ENCODE measurements around the gene GPR156.
"Not testable (repeated sequence)": the region's sequence is repeated elsewhere in the genome, so short reads cannot be mapped to it uniquely, and the experiment has no call there.

Gene GPR156

DNA sequence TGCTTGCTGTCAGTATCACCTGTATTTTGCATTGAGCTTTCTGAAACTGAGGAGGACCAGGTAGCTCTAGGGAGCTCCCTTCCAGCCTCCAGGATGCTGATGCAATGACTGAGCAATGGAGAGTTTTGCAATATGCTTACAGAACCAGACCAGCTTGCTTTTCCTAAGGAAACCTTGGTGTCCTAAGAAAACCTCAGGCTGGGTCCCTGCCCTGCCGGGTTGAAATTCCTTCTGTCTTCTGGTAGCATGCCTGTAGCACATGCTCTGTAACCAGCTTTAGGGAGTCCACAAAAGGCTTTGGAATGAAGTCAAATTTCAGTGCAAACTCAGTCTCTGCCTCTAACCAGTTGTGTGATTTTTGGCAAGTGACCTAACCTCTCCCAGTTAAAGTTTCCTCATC is 125.0 kb downstream of the GPR156 start:
- no peak for DNase-seq (ENCODE audit: low read depth)

DNA sequence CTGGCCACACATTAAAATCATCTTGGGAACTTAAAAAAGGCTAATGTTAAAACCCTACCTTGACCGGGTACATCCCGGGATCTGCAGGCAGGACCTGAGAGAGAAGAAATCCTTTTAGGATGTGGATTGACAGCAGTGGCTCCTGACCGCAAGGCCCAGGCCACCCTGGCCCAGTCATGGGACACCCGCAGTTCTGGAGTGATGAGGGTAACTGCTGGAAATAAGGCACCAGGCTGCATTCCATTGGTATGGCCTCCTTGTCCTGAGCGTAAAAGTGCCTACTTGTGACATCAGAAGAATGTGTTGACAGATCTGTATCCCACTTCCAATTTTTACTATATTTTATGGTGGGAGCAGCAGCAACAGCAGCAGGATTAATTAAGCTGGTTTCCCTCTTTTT is 127.3 kb downstream of the GPR156 start:
- DNase-seq (ENCODE audit: low read depth): no peak

DNA sequence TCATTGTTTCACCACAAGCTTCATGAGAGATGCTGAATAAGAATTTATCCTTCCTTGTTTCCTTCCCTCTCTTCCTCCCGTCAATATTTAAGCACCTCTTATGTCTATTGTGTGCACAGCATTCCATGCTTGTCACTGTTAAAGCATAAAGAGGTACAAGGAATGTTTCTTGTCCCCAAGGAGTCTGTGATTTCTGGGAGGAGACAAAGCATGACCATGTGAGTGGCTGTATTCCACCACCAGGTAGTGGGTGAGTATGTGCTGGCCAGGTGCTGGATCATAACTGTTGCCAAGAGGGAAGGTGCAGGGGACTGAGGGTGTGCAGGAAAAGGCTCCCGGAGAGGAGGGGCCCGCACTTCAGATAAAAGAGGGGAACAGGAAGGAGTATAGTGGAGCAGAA is 127.9 kb downstream of the GPR156 start:
- DNase-seq (ENCODE audit: low read depth): no peak

DNA sequence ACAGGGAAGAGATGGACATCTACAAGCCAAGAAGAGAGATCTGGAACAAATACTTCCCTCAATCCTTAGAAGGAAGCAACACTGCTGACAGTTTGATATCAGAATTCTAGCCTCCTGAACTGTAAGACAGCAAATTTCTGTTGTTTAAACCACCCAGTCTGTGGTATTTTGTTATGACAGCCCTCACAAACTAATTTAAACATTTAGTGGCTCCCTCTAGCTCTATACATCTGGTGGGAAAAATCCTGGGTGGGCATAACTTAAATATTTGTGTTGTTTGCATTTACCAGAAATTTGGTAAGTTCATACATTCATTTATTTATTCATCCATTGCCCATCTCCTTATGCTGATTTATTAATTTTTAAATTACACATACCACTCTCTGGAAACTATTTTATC is 128.3 kb downstream of the GPR156 start:
- no peak for DNase-seq (ENCODE audit: low read depth)

DNA sequence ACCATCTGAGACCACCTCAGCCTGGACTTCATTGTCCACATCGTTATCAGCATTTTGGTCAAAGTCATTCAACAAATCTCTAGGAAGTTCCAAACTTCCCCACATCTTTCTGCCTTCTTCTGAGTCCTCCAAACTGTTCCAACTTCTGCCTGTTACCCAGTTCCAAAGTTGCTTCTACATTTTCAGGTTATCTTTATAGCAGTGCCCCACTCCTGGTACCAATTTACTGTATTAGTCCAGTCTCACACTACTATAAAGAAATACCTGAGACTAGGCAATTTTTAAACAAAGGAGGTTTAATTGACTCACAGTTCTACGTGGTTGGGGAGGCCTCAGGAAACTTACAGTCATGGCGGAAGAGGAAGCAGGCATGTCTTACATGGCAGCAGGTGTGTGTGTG is 129.3 kb downstream of the GPR156 start:
- not testable (repeated sequence) for DNase-seq (ENCODE audit: low read depth)

DNA sequence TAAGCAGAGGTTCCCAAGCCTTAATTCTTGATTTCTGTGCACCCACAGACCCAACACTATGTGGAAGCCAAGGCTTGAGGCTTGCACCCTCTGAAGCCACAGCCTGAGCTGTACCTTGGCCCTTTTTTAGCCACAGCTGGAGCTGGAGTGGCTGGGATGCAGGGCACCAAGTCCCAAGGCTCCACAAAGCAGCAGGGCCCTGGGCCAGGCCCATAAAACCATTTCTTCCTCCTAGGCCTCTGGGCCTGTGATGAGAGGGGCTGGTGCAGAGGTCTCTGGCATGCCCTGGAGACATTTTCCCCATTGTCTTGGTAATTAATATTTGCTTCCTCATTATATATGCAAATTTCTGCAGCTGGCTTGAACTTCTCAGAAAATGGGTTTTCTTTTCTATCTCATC is 129.9 kb downstream of the GPR156 start:
- no peak for DNase-seq (ENCODE audit: low read depth)

DNA sequence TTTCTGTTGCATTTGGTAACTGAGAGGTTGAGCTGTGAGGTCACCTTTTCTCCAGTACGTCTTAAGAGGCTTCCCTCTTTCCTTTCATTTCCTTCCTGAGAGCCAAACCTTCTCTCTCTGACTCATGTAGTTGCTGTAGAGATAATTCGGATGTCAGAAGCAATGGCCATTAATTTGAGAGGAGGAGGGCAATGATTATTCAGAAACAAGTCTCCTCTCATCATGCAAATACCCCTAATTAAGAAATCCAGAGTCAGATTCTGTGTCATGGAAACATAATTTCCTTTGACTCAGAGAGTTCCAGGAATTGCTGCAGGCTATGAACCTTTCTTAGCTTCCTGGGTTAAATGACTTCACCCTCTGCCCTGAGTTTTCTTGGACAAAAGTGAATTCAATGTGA is 131.7 kb downstream of the GPR156 start:
- DNase-seq (ENCODE audit: low read depth): no peak

DNA sequence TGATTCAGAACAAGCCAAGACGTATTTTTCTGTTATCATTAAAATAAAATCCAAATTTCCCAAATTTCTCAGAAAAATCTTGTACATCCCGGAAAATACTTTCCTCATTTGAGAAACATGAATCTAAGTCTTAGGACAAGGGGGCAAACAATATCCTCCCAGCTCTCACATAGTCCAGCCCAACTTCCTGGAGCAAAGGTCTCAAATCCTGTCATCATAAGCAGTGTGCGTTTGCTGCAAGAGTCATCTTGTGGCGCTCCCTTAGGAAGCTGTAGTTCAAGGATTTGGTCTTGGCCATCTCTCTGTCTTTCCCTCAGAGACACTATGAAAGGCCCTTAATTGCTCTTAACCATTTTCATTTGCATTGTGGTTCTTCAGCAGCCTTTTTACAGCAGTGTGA is 133.2 kb downstream of the GPR156 start:
- no peak for DNase-seq (ENCODE audit: low read depth)

DNA sequence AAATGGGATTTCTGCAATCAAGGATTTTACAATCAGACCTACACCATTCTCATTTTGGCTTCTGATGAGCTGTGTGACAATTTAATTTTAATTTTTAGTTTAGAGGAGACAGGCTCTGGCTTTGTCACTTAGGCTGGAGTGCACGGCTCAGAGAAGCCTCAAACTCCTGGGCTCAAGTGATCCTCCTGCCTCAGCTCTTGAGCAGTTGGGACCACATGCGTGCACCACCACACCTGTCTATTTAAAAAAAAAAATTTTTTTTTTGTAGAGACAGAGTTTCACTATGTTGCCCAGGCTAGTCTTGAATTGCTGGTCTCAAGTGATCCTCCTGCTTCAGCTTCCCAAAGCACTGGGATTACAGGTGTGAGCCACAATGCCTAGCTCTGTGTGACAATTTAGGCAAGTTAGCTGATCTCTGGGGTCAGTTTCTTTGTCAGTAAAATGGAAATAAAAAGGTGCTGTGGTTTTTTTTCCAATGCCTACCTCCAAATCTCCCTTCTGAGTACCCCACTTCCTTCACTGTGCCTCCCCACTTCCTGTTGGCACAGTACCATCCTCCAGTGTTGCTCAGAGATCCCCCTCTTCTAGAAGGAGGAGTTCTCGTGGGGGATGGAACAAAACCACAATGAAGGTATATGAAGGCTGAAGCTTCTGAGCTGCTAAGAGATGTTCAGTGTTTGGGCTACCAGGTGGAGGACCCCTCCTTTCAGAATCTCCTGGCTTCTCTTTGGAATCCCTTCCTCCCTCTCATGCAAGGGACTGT is 136.7 kb downstream of the GPR156 start:
- DNase-seq (ENCODE audit: low read depth): no peak

DNA sequence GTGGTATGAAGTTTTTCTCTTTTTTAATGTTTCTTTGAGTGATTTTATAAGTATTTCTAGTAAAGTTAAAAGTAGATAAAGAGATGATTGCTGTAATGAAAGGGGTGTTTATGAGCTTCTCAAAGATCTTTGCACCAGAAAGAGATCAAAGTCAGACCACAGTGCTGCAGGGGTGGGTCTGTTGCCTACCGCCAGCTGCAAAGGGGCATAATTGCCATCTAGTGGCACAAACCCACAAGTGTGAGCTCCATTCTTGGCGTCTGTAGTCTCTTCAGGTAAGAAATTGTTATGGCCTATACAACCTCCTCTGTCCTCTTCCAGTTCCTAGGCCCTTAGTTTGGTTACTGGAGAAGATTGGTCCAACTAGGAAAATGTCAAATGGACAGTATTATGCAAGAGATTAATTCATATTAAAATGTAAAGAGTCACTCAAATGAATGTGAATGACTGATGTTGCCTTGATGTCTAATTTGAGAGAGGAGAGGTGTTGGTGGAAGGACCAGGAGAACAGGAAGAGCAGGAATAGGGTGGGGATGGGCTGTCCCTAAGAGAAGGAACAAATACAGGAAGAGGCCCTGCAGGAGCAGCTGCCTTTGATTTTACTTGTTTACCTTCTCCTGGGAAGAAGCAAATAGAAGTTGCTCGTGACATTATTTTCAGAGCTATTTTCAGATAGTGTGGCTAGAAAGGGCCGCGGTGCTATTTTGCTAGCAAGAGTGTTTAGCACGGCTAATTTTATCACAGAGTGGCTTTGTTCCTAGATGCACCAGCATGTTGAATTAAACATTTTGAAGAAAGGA is 137.8 kb downstream of the GPR156 start:
- DNase-seq (ENCODE audit: low read depth): no peak

DNA sequence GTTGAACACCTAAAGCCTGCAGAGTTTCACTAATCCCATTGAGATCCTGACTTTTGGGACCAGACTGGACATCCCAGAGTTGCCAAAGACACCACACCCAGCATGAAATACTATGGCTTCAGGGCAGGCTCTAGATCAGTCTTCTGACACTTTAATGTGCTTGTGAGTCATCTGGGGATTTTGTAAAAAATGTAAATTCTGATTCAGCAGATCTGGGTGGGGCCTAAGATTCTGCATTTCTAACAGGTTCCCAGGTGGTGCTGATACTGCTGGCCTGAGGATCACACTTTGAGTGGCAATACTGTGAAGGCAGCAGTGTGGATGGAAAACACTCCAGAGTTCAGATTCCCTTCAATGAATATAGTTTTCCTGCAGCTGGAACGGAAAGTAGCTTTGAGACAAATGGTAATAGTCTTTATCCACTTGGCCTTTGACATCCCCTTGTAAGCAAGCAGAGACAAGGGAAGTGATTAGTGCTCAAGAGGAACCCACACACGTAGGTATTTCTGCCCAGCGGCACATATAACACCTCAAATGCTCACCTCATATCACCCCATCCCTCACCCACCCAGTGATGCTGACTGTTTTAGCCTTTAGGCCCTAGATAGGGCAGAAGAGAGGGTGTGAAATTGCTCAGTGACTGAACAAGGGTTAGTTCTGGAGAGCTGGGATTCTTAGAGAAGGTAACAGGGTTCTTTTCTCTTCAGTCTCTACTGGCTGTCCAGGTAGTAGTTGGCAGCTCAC is 139.3 kb downstream of the GPR156 start:
- DNase-seq (ENCODE audit: low read depth): peak; percentile 17

DNA sequence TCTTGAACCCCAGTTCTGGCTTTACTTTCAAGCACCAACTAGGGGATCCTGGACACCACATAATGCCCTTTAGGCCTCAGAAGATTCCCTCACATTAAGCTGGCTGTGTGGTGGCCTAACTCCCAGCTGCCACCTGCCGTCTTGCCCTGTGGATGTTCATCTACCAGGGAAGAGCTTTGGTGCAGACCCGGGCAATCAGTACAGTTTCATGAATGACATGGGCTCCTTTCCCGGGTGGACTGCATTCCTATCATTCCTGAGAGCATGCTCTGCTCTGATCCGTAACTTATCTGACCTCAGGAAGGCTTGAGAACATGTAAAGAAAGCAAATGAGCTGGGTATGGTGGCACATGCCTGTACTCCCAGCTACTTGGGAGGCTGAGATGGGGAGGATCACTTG is 140.8 kb downstream of the GPR156 start:
- DNase-seq (ENCODE audit: low read depth): no peak

DNA sequence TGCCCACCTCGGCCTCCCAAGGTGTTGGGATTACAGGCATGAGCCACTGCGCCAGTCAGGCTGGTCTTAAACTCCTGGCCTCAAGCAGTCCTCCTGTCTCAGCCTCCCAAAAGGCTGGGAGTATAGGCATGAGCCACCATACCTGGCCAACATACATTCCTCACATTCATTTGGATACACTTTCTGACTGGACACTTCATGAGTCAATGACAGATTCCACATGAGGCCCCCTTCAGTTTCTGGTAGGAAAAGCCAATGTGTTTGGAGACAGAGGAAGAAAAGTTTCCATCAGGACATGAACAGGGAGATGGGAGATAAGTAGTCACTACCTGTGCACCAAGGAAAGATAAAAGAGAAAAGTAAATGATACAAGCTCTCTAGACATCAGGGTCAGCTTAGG is 141.3 kb downstream of the GPR156 start:
- no peak for DNase-seq (ENCODE audit: low read depth)

DNA sequence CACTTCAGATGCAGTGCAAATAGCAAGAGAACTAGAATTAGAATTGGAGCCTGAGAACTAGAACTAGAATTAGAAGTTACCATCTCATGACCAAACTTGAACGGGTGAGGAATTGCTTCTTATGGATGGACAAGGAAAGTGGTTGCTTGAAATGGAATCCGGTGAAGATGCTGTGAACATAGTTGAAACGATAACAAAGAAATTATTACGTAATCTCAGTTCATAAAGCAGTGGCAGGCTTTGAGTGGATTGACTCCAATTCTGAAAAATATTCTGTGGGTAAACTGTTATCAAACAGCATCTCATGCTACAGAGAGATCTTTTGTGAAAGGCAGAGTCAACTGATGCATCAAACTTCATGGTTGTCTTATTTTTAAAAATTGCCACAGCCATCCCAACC is 142.8 kb downstream of the GPR156 start:
- no peak for DNase-seq (ENCODE audit: low read depth)

DNA sequence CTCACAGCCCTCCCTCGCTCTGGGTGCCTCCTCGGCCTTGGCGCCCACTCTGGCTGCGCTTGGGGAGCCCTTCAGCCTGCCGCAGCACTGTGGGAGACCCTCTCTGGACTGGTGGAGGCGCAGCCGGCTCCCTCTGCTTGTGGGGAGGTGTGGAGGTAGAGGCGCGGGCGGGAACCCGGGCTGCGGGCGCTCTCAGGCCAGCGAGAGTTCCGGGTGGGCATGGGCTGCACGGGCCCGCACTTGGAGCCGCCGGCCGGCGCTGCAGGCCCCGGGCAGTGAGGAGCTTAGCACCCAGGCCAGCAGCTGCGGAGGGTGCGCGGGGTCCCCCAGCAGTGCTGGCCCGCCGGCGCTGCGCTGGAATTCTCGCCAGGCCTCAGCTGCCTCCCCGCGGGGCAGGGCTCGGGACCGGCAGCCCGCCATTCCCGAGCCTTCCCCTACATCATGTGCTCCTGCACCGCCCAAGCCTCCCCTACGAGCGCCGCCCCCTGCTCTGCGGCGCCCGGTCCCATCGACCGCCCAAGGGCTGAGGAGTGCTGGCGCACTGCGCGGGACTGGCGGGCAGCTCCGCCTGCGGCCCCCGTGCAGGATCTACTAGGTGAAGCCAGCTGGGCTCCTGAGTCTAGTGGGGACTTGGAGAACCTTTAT is 144.8 kb downstream of the GPR156 start:
- DNase-seq (ENCODE audit: low read depth): no peak

DNA sequence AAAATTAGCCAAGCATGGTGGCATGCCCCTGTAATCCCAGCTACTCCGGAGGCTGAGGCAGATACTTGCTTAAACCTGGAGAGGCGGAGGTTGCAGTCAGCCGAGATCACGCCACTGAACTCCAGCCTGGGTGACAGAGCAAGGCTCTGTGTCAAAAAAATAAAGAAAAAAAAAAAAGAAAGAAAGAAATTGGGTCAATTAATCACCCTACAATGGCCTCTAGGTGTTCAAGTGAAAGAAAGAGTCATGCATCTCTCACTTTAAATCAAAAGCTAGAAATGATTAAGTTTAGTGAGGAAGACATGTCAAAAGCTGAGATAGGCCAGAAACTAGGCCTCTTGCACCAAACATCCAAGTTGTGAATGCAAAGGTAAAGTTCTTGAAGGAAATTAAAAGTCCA is 145.9 kb downstream of the GPR156 start:
- no peak for DNase-seq (ENCODE audit: low read depth)

DNA sequence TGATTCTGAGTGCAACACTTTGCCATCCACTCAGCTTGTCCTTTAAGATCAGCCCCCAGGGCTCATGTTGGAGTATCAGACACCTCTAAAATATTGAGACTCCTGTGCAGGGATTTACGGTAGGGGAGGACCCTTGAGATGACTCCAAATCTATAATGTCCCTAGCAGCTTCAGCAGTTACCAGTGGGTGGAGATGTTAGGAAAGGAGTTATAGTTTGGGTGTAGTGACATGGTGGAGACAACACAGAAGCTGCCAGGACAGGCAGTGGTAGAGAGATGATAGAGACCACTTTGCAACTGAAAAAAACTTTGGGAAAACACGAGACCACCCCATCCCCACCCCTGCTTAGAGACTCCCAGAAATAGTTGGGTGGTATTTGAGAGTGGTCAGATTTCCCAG is 147.5 kb downstream of the GPR156 start:
- no peak for DNase-seq (ENCODE audit: low read depth)

DNA sequence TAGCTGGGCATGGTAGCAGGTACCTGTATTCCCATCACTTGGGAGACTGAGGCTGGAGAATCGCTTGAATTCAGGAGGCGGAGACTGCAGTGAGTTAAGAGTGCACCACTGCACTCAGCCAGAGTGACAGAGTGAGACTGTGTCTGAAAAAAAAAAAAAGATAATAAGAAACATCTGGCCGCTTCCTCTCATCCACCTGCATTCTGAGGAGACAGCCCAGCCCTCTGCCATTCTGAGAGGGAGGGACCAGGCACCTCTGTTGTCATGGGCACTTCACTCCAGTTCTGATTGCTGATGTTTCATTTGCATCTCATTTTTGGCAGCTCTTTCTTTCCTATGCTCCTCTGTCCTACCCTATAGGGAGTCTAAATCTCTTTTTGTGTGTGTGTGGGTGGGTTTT is 154.4 kb downstream of the GPR156 start:
- no peak for DNase-seq (ENCODE audit: low read depth)

DNA sequence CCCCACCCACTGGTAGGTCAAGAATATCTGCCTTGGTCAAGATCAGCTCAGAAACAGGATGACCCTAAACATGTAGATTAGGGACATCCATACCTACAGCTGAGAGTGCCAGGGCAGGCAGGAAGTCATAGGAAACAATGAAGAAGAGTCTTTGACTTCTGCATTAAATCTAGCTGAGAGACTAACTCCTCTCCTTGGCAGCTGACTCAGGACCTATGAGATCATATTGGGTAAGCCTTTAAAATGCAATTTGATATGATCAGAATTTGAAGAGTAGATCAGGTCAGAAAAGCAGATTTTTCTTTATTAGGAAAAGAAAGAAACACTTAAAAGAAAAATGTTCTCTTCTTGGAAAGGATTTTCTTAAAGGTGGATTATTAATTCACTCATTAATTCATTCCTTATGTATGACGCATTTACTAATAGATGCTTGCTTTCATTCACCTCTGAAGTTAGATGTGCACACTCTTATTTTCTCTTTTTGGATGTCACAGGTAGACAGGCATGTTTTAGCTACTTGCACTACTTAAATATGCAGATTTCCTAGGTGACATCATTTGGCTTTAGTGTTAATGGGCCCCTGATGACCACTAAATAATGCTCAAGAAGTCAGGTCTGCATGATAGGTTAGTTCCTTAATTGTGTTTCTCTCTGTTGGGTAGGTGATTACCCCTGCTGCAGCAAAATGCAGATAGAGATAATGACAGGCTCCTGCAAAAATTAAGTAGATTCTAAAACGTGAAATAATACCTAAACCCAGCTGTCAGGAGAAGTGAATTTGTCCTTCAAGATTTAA is 155.1 kb downstream of the GPR156 start:
- no peak for DNase-seq (ENCODE audit: low read depth)

DNA sequence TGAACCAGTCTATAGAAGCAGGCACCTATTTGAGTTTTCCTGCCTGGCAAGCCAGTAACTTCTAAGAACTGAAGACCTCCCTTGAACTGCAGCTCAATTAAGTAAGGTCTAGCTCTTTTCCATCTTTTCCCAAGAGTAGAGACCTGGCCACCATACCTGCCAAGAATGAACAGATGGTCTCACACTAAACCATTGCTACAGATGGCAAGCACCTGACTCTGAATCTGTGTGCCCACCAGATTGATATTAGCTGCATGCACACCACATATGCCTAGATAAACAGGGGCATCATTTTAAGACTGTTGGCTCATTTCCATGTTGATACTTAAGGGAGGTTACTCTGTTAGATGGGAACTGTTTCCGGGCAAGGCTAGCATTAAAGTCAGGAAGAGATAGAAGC is 156.0 kb downstream of the GPR156 start:
- no peak for DNase-seq (ENCODE audit: low read depth)

DNA sequence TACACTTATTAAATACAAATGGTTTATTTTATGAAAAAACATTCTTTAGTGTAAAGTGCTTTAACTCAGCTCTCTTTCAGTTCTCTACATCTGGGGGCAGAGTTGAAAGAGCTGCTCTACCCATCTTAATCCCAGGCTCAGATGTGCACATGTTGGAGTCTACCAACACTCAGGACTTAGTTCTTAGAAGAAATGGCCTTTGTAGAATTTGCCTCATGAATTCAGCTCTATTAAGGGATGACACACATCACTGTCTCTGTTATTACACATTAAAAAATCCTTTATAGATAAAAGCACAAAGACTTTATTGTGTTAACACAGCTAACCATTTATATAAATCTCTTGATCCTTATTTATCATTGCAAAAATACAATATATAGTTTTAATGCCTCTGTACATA is 159.0 kb downstream of the GPR156 start:
- DNase-seq (ENCODE audit: low read depth): no peak

All from activated T-cell treated with anti-CD3 and anti-CD28 coated beads for 24 hours (primary cell).